ACHN (cell line): ENCODE results near the gene CNPY3.
"Not testable (repeated sequence)": the region's sequence is repeated elsewhere in the genome, so short reads cannot be mapped to it uniquely, and the experiment has no call there.

ENCODE experiments used
- DNase-seq: peaks from one replicate; pipeline ENCODE4 v3.0.0-alpha.2; 2015
- in situ Hi-C: cut with HindIII; loops from 2 replicates; pipeline ENCODE4 v1.10.0; 2017; ENCODE audit warnings: low sequenced_read_pairs, low pct_ligation_motif_present, low pct_unique_long_range_greater_than_20kb

CNPY3 gene

GRCh38 chr6:42911171-42912021 lies 17.9 kb upstream of the CNPY3 start:
- in situ Hi-C loops, result no loop called here
- DNase-seq, result no peak

- DNase-seq, result no peak
- in situ Hi-C loops, result no loop called here
Observed at GRCh38 chr6:42914546-42914945, 14.7 kb upstream of the CNPY3 start.

- no peak for DNase-seq
- in situ Hi-C loops, result no loop called here
Observed at GRCh38 chr6:42915732-42916131, 13.5 kb upstream of the CNPY3 start, which contains the start of gene PTCRA. TSS of gene PTCRA (plus strand) at chr6:42916053. CDS start at chr6:42916070, 17 bp downstream.

- in situ Hi-C loops, result no loop called here
- DNase-seq, result no peak
Observed at GRCh38 chr6:42916288-42916687, 13.0 kb upstream of the CNPY3 start.

GRCh38 chr6:42921801-42922200 lies 7.5 kb upstream of the CNPY3 start:
- no peak for DNase-seq
- in situ Hi-C loops, result no loop called here

GRCh38 chr6:42923666-42924065 lies 5.6 kb upstream of the CNPY3 start:
- no peak for DNase-seq
- in situ Hi-C loops, result no loop called here

- in situ Hi-C loops, result no loop called here
- DNase-seq, result no peak
Observed at GRCh38 chr6:42925248-42925857, 3.9 kb upstream of the CNPY3 start.

GRCh38 chr6:42929821-42930360 lies 611 bp downstream of the CNPY3 start:
- in situ Hi-C loops, result no loop called here
- DNase-seq, result peak; percentile 59

GRCh38 chr6:42932412-42932811 lies 3.1 kb downstream of the CNPY3 start:
- in situ Hi-C loops, result no loop called here
- no peak for DNase-seq

GRCh38 chr6:42933205-42933604 lies 3.9 kb downstream of the CNPY3 start:
- DNase-seq, result no peak
- in situ Hi-C loops, result no loop called here

- in situ Hi-C loops, result no loop called here
- no peak for DNase-seq
Observed at GRCh38 chr6:42935322-42935721, 6.0 kb downstream of the CNPY3 start.

- no peak for DNase-seq
- in situ Hi-C loops, result no loop called here
Observed at GRCh38 chr6:42936398-42936797, 7.1 kb downstream of the CNPY3 start.

- in situ Hi-C loops, result no loop called here
- DNase-seq, result peak; percentile 29
Observed at GRCh38 chr6:42937548-42938427, 8.5 kb downstream of the CNPY3 start.

GRCh38 chr6:42938428-42938796 lies 9.1 kb downstream of the CNPY3 start:
- in situ Hi-C loops, result no loop called here
- DNase-seq, result no peak

GRCh38 chr6:42938987-42939809 lies 9.9 kb downstream of the CNPY3 start:
- in situ Hi-C loops, result no loop called here
- DNase-seq, result no peak

GRCh38 chr6:42939810-42940167 lies 10.5 kb downstream of the CNPY3 start:
- no peak for DNase-seq
- in situ Hi-C loops, result no loop called here

- no peak for DNase-seq
- in situ Hi-C loops, result no loop called here
Observed at GRCh38 chr6:42940493-42941045, 11.3 kb downstream of the CNPY3 start.

GRCh38 chr6:42941356-42941755 lies 12.1 kb downstream of the CNPY3 start:
- in situ Hi-C loops, result not testable (repeated sequence)

More at GRCh38 chr6:42941356-42941755, 12.1 kb downstream of the CNPY3 start:
- DNase-seq, result not testable (repeated sequence)
